ENCODE measurements around the gene FZR1.

DNA sequence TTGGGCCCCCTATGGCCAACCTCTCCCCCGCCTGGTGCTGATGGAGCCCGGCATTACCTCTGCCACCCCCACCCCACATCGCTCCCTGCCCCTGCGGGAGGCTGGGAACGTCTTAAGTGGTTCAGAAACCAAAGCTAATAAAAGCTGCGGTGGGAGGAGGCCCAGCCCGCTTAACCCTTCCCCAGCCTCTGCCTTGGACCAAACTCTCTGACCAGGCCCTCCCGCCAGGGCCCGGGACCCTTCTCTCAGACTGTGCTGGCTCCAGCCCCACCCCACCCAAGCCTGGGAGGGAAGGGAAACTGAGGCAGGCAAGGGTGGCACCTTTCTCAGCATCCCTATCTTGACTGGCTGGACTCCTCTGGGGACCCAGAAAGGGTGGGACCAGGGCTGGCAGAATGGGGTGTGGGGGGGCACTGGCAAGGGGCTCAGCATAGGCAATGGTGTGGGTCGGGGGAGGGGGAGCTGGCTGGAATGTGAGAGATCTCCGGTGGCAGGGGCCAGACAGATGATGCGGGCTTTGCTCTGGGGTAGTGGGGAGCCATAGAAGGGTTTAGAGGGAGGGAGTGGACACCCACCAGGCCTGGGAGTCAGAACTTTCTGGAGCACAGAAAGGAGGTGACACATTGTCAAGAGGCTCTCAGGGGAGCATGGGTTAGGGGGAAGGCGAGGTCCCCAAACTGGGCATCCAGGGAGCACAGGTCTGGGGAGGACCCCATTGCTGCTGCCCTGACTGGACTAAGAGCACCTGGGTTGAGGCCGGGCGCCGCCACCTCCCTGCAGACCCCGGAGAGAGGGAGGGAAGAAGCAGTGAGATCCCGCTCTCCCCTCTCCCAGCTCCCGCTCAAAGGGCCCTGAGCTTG is 47.7 kb upstream of the FZR1 start:
- TF ChIP-seq, protein P1, sequence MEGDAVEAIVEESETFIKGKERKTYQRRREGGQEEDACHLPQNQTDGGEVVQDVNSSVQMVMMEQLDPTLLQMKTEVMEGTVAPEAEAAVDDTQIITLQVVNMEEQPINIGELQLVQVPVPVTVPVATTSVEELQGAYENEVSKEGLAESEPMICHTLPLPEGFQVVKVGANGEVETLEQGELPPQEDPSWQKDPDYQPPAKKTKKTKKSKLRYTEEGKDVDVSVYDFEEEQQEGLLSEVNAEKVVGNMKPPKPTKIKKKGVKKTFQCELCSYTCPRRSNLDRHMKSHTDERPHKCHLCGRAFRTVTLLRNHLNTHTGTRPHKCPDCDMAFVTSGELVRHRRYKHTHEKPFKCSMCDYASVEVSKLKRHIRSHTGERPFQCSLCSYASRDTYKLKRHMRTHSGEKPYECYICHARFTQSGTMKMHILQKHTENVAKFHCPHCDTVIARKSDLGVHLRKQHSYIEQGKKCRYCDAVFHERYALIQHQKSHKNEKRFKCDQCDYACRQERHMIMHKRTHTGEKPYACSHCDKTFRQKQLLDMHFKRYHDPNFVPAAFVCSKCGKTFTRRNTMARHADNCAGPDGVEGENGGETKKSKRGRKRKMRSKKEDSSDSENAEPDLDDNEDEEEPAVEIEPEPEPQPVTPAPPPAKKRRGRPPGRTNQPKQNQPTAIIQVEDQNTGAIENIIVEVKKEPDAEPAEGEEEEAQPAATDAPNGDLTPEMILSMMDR (IDR thresholded peaks at IDR 0.05; ENCODE audit: insufficient read depth, low read length, poor library complexity, severe bottlenecking): no peak
- no peak for TF ChIP-seq EZH2phosphoT487 (conservative IDR thresholded peaks at IDR 0.05; ENCODE audit: low read length)
